HepG2 (cell line): ENCODE results near the gene TMEM156. TPM values are rescaled to one million over a fixed set of nuclear protein-coding genes. Genes with fewer than 3 reads are reported as not detected.

Experiments
- BHLHE40 ChIP-seq: IDR thresholded peaks from 2 replicates; pipeline ENCODE4 v1.6.1; 2011; ENCODE audit warnings: low read length, improper control_type of control experiment
- CERS6 ChIP-seq: sonication (generic); formaldehyde crosslinking; IDR thresholded peaks from 2 replicates; pipeline ENCODE4 v1.5.0; 2020; ENCODE audit warnings: missing genetic modification reagents
- FOSL2 ChIP-seq: sonication (generic); formaldehyde crosslinking; IDR thresholded peaks from 2 replicates; pipeline ENCODE4 v1.4.0; 2020; ENCODE audit warnings: missing genetic modification reagents
- FOXA3 ChIP-seq: IDR thresholded peaks from 2 replicates; pipeline ENCODE4 v1.6.1; 2016; ENCODE audit warnings: missing genetic modification reagents, missing compliant biosample characterization
- HES4 ChIP-seq: sonication (generic); formaldehyde crosslinking; IDR thresholded peaks from 2 replicates; pipeline ENCODE4 v1.9.0; 2021; ENCODE audit warnings: mild to moderate bottlenecking, missing genetic modification reagents, borderline replicate concordance
- KLF6 ChIP-seq: IDR thresholded peaks from 2 replicates; pipeline ENCODE4 v1.8.0; 2016; ENCODE audit warnings: missing biosample characterization, missing genetic modification reagents
- NFE2 ChIP-seq: sonication (generic); formaldehyde crosslinking; IDR thresholded peaks from 2 replicates; pipeline ENCODE4 v1.4.0; 2020; ENCODE audit warnings: missing genetic modification reagents
- SAFB2 ChIP-seq: sonication (generic); formaldehyde crosslinking; IDR thresholded peaks from 2 replicates; pipeline ENCODE4 v1.5.1; 2020; ENCODE audit warnings: missing genetic modification reagents, low read depth, mild to moderate bottlenecking, borderline replicate concordance
- SOX13 ChIP-seq, 3 experiments: fragments of 450-650 bp in 1 of 3; sonication (generic) in 1 of 3; formaldehyde crosslinking in 1 of 3; IDR thresholded peaks in 2 of 3; conservative IDR thresholded peaks in 1 of 3; 2 replicates each; pipeline versions ENCODE4 v1.5.0 to v1.6.1; 2016 to 2020; ENCODE audit warnings: antibody characterized with exemption in 1 of 3, mild to moderate bottlenecking in 1 of 3, missing compliant biosample characterization in 1 of 3, missing genetic modification reagents in 1 of 3, moderate library complexity in 1 of 3
- TEAD3 ChIP-seq: optimal IDR thresholded peaks from 2 replicates; pipeline ENCODE3; 2016; ENCODE audit warnings: borderline replicate concordance
- ZFYVE20 ChIP-seq: sonication (generic); formaldehyde crosslinking; IDR thresholded peaks from 2 replicates; pipeline ENCODE4 v1.8.0; 2023; ENCODE audit warnings: low read depth, mild to moderate bottlenecking, moderate library complexity, missing genetic modification reagents, borderline replicate concordance
- ZNF12 ChIP-seq: sonication (generic); formaldehyde crosslinking; IDR thresholded peaks from 2 replicates; pipeline ENCODE4 v1.5.0; 2020; ENCODE audit warnings: missing genetic modification reagents
- ZNF362 ChIP-seq: sonication (generic); formaldehyde crosslinking; IDR thresholded peaks from 2 replicates; pipeline ENCODE4 v1.4.0; 2020; ENCODE audit warnings: missing genetic modification reagents, mild to moderate bottlenecking, borderline replicate concordance
- ZNF639 ChIP-seq: conservative IDR thresholded peaks from 2 replicates; pipeline ENCODE4 v1.6.1; 2018; ENCODE audit warnings: missing genetic modification reagents
- polyA plus RNA-seq, 8 experiments: library from polyadenylated mRNA; depleted of rRNA in 3 of 8; stranded (reverse) in 7 of 8; unstranded in 1 of 8; fragments of >200 nt; fragmentation: Illumina TruSeq in 4 of 8; extraction: Trizol in 4 of 8; gene quantifications; 2 replicates each; pipeline versions ENCODE4 v1.2.1 to v1.2.3, GENCODE V29; 2011 to 2016; ENCODE audit warnings: low read depth in 4 of 8, missing spikeins in 1 of 8, mixed read lengths in 1 of 8; ENCODE audit not compliant: insufficient read depth in 1 of 8
- total RNA-seq, 5 experiments: library from RNA; depleted of rRNA; stranded (reverse); fragments of >200 nt; fragmentation: Illumina TruSeq; extraction: Trizol; gene quantifications; 2 replicates each; pipeline ENCODE4 v1.2.3, GENCODE V29; 2016; ENCODE audit warnings: low read depth in 1 of 5
- TF ChIP-seq, protein P1 (sequence below): IDR thresholded peaks from 2 replicates; pipeline ENCODE4 v1.4.0; 2020; ENCODE audit warnings: mild to moderate bottlenecking, missing genetic modification reagents

Gene TMEM156
- total and polyA plus RNA-seq, 2 of the 13 experiments (the other 11 are each of a cell fraction or from before 2014, with no cell fraction given), result 1.6 TPM; not detected in 1

DNA sequence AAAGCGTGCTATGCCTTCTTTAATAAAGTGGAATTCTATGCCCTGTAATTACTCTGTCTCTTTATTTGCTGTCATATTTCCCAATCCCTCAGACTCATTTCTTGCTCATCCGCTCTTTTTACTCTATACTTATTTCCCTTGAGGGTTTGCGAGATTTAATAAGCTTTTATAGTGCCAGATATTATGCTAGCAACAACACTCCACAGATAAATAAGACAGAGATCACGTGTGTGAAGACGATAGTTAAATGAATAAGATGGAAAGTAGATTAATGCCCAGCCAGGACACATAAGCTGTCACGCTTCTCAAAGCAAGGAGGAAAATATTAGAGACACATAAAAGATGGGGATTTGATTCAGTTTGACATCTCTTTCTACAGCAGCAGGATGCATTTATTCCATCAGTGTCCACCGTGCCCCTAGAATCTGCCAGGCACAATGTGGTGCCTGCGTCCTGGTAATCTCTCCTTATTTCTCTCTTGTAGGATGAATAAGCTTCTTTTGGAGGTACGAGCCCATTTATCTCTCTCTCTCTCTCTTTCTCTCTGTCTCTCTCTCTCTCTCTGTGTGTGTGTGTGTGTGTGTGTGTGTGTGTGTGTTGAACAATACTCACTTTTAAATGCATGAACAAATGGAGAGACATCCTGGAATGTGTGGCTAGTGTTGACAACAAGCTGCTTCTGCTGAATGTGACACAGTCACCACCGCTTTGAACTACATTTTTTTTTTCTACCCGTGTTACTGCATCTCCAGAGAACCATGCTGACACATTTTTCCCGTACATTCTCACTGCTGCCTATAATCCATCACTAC, 48.2 kb downstream of the TMEM156 start (continued):
- TF ChIP-seq, protein P1, sequence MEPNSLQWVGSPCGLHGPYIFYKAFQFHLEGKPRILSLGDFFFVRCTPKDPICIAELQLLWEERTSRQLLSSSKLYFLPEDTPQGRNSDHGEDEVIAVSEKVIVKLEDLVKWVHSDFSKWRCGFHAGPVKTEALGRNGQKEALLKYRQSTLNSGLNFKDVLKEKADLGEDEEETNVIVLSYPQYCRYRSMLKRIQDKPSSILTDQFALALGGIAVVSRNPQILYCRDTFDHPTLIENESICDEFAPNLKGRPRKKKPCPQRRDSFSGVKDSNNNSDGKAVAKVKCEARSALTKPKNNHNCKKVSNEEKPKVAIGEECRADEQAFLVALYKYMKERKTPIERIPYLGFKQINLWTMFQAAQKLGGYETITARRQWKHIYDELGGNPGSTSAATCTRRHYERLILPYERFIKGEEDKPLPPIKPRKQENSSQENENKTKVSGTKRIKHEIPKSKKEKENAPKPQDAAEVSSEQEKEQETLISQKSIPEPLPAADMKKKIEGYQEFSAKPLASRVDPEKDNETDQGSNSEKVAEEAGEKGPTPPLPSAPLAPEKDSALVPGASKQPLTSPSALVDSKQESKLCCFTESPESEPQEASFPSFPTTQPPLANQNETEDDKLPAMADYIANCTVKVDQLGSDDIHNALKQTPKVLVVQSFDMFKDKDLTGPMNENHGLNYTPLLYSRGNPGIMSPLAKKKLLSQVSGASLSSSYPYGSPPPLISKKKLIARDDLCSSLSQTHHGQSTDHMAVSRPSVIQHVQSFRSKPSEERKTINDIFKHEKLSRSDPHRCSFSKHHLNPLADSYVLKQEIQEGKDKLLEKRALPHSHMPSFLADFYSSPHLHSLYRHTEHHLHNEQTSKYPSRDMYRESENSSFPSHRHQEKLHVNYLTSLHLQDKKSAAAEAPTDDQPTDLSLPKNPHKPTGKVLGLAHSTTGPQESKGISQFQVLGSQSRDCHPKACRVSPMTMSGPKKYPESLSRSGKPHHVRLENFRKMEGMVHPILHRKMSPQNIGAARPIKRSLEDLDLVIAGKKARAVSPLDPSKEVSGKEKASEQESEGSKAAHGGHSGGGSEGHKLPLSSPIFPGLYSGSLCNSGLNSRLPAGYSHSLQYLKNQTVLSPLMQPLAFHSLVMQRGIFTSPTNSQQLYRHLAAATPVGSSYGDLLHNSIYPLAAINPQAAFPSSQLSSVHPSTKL, result peak; percentile 33; the same call in 1 of the 2 replicates
- TF ChIP-seq SAFB2 (CRISPR knock-in tag) (no peak), SOX13 (IDR thresholded peaks at IDR 0.05) (no peak), SOX13 (CRISPR knock-in tag; conservative IDR thresholded peaks at IDR 0.05 in 1 of 2, IDR thresholded peaks at IDR 0.05 in 1 of 2) (peak in 1 of 2 experiments; percentile 28; a peak in 1 of 4 replicates), KLF6 (CRISPR knock-in tag) (no peak), ZNF362 (CRISPR knock-in tag) (peak; percentile 54; the same call in 1 of the 2 replicates), BHLHE40 (peak; percentile 15; the same call in 1 of the 2 replicates), FOSL2 (CRISPR knock-in tag) (no peak), ZFYVE20 (CRISPR knock-in tag) (no peak), FOXA3 (CRISPR knock-in tag) (peak; percentile 30; the same call in 1 of the 2 replicates), ZNF12 (CRISPR knock-in tag) (0 out of 2 replicates have a peak, but pooled peaks have one; percentile 46), ZNF639 (no peak), TEAD3 (CRISPR knock-in tag) (peak; percentile 72), NFE2 (CRISPR knock-in tag) (no peak), CERS6 (CRISPR knock-in tag) (no peak), HES4 (CRISPR knock-in tag) (no peak)
